G401 (cell line): Measurements from ENCODE around the gene UBAC1. TPM values are rescaled to one million over a fixed set of nuclear protein-coding genes. Genes with fewer than 3 reads are reported as not detected.
"Not testable (repeated sequence)": the region's sequence is repeated elsewhere in the genome, so short reads cannot be mapped to it uniquely, and the experiment has no call there.

ENCODE experiments used
- DNase-seq: peaks from one replicate; pipeline ENCODE4 v3.0.0-alpha.2; 2015; ENCODE audit warnings: low spot score
- in situ Hi-C: cut with HindIII; loops from 2 replicates; pipeline ENCODE4 v1.10.0; 2016; ENCODE audit warnings: low sequenced_read_pairs, mixed read lengths
- total RNA-seq: library from RNA; depleted of rRNA; stranded (reverse); fragments of >200 nt; shearing (Covaris generic); gene quantifications from 2 replicates; pipeline ENCODE4 v1.2.3, GENCODE V29; 2014

Gene UBAC1
- total RNA-seq, 1 experiment from 2014 or later, result 104 TPM

GRCh38 chr9:135893104-135893503, 68.1 kb downstream of the UBAC1 start:
- in situ Hi-C loops, result no loop called here
- DNase-seq, result no peak

GRCh38 chr9:135892327-135892726, 68.8 kb downstream of the UBAC1 start:
- DNase-seq, in situ Hi-C loops: not testable (repeated sequence)

DNA sequence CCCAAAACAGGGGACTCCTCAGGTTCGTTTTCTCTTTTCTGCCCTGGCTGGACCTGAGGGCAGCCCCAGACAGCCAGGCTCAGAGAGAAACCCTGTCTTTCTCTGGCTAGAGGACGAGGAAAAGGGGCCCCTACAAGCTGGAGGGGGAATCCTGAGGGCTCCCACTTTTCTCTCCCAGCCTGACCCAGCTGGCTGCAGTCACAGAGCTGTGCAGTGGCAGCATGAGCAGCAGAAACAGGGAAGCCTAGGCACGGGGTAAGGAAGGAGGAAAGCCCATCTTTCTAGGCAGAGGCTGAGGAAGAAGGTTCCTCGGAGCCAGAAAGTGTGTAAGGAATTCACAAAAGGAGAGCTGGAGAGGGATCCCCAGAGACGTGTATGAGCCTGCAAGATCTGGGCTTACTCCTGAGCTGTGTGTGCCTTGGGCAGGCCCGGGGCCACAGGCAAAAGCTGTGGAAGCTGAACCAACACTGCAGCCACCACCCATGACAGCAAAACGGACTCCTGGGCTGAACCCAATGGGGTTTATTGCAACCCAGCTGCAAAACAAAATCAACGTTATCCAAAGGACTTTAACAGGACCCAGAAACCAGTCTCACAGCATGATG, 70.0 kb downstream of the UBAC1 start:
- DNase-seq, result no peak
- in situ Hi-C loops, result no loop called here

- DNase-seq, result no peak
- in situ Hi-C loops, result no loop called here
Measured at GRCh38 chr9:135890190-135891026, 70.8 kb downstream of the UBAC1 start.

DNA sequence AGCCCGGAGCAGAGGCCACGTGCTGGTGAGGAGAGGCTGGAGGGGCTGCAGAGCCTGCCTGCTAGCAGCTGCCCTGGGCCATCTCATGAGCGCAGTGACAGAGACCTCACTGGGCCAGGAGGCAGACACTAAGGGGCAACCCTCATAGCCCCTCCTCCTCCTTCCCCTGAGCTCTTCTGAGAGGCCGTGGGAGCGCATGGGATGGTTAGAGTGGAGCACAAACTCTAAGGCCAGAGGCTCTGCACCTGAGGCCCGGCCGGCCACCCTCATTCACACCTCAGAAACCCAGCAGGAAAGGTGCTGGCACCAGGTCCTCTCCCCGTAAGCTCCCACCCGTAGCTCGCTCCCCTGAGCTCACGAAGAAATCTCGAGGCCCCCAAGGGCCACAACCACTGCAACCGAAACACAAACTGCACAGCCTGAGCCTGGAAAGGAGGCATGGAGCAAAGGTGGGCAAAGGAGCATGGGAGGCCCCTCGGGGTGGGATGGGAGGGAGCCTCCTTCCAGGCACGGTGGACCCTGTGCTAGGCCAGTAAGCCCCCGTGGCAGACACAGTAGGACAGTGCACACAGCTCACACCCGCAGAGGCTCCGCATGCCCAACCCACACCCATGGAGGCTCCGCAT, 71.5 kb downstream of the UBAC1 start:
- no peak for DNase-seq
- in situ Hi-C loops, result no loop called here

DNA sequence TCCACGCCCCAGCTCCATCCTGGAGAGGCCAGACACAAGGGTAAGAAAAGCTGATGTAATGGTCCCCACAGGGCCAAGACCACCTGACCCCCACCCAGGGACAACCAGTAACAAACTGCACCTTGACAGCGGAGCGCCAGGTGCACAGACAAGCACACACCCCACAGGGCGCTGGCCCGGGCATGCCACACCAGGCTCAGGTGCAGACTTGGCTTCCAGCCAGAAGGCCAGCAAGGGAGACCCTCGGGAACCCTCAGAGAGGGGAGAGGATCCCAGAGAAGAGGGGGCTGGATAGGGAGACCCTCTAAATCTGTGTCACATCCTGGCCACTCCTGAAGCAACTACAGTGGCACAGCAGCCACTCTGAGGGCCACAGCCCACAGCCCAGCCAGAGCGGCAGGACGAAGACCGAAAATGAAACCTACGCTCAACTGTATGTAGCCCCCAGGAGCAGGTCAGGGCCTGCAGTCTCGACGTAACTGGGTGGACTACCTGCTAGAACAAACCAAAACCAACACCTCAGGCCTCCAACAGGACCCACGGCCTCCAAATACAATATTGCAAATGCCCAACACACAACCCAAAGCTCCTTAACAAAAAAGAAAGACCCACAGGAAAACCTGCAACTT, 72.3 kb downstream of the UBAC1 start:
- in situ Hi-C loops, result no loop called here
- no peak for DNase-seq

DNA sequence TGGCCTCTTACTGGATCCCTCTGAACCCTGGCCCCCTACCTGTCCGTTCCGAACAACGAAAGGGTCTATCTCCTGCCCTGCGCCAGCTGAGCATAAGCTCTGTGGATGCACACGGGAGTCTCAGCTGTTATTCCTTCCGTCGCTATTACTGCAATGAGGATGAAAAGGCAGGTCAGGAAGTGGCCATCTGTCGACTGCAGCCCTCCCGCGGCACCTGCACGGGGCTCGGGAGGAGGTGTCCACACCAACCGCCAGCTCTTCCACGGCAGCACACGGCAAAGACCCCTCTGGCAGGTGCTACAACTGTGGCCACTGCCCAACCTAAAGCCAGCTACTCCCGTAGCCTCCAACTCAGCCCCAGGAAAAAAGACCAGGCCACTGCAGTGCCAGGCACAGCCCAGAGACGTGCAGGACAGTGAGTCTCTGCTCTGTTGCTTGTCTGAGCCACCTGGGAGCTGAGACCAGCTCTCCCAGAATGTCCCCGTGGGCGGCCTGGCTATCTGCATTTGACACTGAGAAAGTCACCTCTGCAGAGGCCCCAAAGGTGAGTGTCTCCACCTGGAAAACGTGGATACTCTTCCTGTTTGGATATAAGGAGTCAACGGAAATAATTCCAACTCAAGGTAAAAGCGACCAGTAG, 72.9 kb downstream of the UBAC1 start:
- DNase-seq, result peak; percentile 83
- in situ Hi-C loops, result no loop called here

DNA sequence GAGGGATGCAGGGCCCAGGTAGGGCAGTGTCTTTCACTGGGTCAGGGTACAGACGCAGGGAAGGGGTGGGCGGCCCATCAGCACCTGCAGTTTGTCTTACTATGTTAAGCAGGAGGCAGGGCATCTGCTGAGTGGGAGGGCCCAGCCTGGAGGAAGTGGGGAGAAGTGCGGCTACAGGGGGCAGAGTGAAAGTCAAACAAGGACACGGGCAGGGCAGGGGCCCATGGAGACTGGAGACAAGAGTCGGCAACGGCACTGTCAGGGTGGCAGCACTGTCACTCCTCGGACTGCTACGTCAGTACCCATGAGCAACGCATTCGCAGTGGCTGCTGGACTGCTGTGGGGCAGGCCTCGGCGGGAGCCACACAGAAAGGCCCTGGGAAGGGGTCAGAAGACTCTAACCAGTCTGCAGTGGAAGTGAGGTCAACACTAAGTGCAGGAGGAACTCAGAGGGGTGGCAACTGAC, 73.6 kb downstream of the UBAC1 start:
- peak; percentile 46 for DNase-seq
- in situ Hi-C loops, result no loop called here

DNA sequence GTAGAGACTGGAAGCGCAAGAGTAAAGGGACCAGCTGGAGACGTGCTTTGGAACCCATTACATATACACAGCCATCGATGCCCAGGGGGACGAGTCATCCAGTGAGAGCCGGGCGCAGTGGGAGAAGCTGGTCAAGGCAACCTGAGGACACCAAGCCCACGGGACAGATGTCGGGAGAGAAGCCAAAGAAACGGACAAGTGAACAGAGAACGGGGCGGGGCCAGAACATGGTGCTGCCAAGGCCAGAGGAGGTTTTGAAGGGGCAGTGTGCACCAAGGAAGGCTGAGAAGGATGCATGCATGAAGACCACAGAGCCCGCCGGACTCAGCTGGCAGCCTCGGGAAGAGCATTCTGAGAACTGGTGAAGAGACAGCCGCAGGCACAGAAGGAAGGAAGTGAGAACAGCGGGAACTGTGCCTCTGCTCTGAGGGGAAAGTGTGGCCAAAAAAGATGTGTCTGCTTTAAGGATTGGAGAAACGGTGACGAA, 74.1 kb downstream of the UBAC1 start:
- in situ Hi-C loops, result no loop called here
- peak; percentile 80 for DNase-seq

DNA sequence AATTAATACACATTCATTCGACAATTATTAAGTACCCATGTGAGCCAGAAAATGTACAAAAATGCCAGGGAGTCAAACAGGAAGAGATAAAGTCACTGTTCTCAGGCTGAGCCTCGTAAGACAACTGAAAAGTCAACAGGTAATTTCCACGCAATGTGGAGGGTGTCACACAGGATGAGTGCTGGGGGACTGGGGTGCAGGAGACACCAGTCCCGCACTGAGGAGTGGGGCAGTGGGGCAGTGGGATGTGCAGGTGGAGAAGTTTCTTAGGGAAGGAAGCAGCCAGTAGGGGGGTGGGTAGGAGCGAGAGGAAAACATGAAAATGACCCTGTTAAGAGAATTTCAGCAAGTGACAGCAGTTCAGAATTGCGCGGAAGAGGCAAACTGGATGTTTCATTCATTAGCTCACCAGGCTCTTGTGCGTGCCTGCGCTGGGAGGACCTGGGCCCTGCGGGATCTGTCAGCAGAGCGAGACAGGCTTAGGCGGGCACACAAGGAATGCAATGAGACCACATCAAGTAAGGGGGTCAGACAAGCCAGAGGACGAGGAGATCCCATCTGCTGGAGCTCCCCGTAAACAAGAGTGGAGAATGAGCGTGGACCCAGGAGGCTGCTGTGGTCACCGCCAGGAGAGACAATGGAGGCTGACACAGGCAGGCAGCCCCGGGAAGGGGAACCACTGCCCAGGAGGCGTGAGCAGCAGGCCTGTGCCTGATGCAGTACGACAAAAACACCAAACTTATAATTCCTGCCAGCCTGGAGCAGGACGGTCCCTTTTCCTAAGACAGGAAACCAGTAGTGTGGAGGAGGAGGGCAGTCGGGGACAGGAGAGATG, 74.8 kb downstream of the UBAC1 start:
- in situ Hi-C loops, result no loop called here
- no peak for DNase-seq

DNA sequence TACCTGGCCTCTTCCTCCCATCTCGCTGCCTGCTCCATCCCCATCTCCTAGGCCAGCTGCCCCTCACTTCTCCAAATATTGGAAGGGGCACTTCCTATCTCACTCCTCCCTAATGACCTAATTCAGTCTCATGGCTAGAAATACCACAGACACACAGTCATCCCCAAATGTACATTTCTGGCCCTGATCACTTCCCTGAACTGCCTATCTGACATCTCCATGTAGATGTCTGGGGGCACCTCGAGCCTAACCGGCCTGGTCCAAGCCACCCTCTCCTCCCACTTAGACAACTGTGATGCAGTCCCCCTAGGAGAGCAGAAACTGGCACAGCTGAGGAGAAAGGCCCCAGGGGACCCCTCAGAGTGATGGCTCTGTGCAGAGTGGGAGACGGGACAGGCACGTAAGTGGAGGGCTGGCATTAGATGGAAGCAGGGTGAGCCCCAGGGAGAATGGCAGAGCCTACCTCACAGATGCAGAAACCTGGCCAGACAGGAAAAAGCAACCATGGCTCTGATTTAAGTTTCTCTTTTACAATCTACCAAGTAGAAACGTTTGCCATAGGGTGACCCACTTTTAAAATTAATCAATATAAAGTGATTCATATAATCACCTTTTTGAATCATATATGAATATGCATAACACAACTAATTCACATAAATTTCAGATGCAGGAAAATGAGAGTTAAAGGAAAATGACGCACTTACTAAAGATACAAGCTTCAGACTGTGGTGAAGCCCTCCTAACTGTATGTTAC, 75.9 kb downstream of the UBAC1 start:
- in situ Hi-C loops, result no loop called here
- DNase-seq, result no peak

GRCh38 chr9:135884328-135885035, 76.7 kb downstream of the UBAC1 start:
- DNase-seq, result peak; percentile 50
- in situ Hi-C loops, result no loop called here

- peak; percentile 47 for DNase-seq
- in situ Hi-C loops, result no loop called here
Measured at GRCh38 chr9:135883410-135884089, 77.6 kb downstream of the UBAC1 start.
